ENCODE measurements around the gene HECTD1. TPM values are rescaled to one million over a fixed set of nuclear protein-coding genes. Genes with fewer than 3 reads are reported as not detected.

The HECTD1 gene
- 428 TPM for total RNA-seq

GRCh38 chr14:31207755-31208545, at the start of gene HECTD1:
Gene HECTD1 (minus strand): TSS chr14:31207793. CDS start chr14:31205936, 1,857 bp downstream.

Small RNA genes lying within 50 kb of the gene (small RNA-seq; reads per million reads assigned to genes)
- gene RF00019 (ENCODE audit: low replicate concordance) (not detected), gene RNU6-541P (ENCODE audit: low replicate concordance) (not detected)

Other genes with a start within 250 kb of the HECTD1 start
- 39.4 TPM for gene AP4S1, start 182.1 kb downstream of the HECTD1 start, total RNA-seq
- gene STRN3, start 181.4 kb downstream of the HECTD1 start, total RNA-seq, result 107 TPM
- gene HEATR5A, start 212.8 kb upstream of the HECTD1 start, total RNA-seq, result 38.2 TPM
- 51.6 TPM for gene DTD2, start 249.7 kb upstream of the HECTD1 start, total RNA-seq

All from parietal lobe (tissue), 2 donors.